Gastrocnemius medialis (tissue), 4 donors: ENCODE data around the gene RNF38. TPM values are rescaled to one million over a fixed set of nuclear protein-coding genes. Genes with fewer than 3 reads are reported as not detected.

Experiments used
- ATAC-seq, 2 donors: fragments of 150-250 bp; one replicate each; pipeline ENCODE4 v1.9.1; 2016
- DNase-seq, 2 donors: peaks; one replicate each; pipeline ENCODE4 v3.0.0-alpha.2; 2019
- H3K27ac ChIP-seq, 4 donors: fragments of 200-600 bp; sonication (generic); 1 replicate in 1 of 4; 2 replicates in 3 of 4; pipeline ENCODE4 v1.5.1; 2016 to 2018; ENCODE audit warnings: mild to moderate bottlenecking in 2 of 4, moderate library complexity in 1 of 4
- H3K27me3 ChIP-seq, 3 donors: fragments of 200-600 bp; sonication (generic) in 2 of 3; 1 replicate in 1 of 3; 2 replicates in 2 of 3; pipeline versions ENCODE4 v1.5.1 to v1.6.0; 2016 to 2019; ENCODE audit warnings: mild to moderate bottlenecking in 1 of 3, moderate library complexity in 1 of 3
- H3K36me3 ChIP-seq, 2 donors: fragments of 200-600 bp; sonication (generic) in 1 of 2; one replicate each; pipeline ENCODE4 v1.5.1; 2017 to 2018
- H3K4me1 ChIP-seq, 2 donors: fragments of 200-600 bp; sonication (generic) in 1 of 2; one replicate each; pipeline ENCODE4 v1.5.1; 2016 to 2017; ENCODE audit warnings: mild to moderate bottlenecking in 2 of 2
- H3K4me3 ChIP-seq, 4 donors: fragments of 200-600 bp; sonication (generic) in 3 of 4; 1 replicate in 1 of 4; 2 replicates in 3 of 4; pipeline ENCODE4 v1.5.1; 2016 to 2019; ENCODE audit warnings: mild to moderate bottlenecking in 2 of 4
- H3K9me3 ChIP-seq, 3 donors: fragments of 200-600 bp; sonication (generic) in 2 of 3; 1 replicate in 1 of 3; 2 replicates in 2 of 3; pipeline ENCODE4 v1.5.1; 2016 to 2019
- POLR2A ChIP-seq, 2 donors: fragments of 450-650 bp; IDR thresholded peaks; one replicate each; pipeline ENCODE4 v1.6.1; 2017; ENCODE audit warnings: antibody characterized with exemption in 2 of 2, mild to moderate bottlenecking in 2 of 2, moderate library complexity in 2 of 2
- in situ Hi-C, 4 donors: fragments of 200-750 bp; cut with MboI; loops; one replicate each; pipeline versions ENCODE4 v1.15.0 to v1.8.0; 2017; ENCODE audit warnings: low sequenced_read_pairs in 4 of 4
- intact Hi-C: fragments of 100-400 bp; cut with DNase I; formaldehyde crosslinking; loops from one replicate; pipeline ENCODE4 v1.15.1; 2023; ENCODE audit warnings: low total_unique reads
- total RNA-seq, 4 donors: library from RNA; depleted of rRNA; stranded (reverse); fragments of >200 nt; gene quantifications; one replicate each; pipeline versions ENCODE4 v1.1.0 to v1.2.3, GENCODE V29; 2016
- TF ChIP-seq, protein P1 (sequence below), 5 experiments: fragments of 450-650 bp in 3 of 5; fragments of 200-600 bp in 2 of 5; sonication (generic) in 2 of 5; IDR thresholded peaks in 4 of 5; conservative IDR thresholded peaks in 1 of 5; 1 replicate in 4 of 5; 2 replicates in 1 of 5; pipeline ENCODE4 v1.5.1; 2016 to 2019; ENCODE audit warnings: antibody characterized with exemption in 5 of 5, mild to moderate bottlenecking in 3 of 5, moderate library complexity in 3 of 5

The RNF38 gene
- total RNA-seq, 4 donors from 2014 or later, result 15.7 to 24.8 (median 20.7) TPM

DNA sequence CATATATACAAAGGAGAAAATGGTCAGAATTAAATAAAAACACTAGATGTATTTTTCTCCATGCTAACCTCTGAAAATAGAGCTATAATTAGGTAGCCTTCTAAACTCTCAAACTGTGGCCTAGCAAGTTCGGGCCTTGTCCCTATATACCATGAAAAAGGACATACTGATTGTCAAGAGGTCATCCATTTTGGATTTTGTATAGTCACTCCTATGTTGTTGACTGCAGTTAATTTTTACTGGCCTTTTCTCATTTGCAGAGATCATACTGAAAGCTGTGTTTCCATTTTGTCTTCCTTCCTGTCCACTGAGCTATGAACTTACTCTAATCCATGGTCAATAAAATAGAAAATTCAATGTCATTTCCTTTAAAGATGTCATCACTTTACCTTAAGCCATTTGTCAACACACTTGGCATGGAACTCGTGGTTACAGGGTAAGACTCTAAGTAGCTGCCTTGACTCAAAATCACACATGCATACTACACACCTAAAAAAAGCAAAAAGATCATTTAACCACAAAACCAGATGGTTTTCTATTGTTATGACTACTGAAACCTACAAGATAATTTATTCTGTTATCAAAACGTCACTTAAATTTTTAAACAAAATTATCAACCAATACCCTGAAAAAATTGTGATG lies 58.0 kb downstream of the RNF38 start:
- no peaks in the 10 kb centered on the region for H3K9me3 ChIP-seq
- no peaks in the 10 kb centered on the region for H3K27me3 ChIP-seq
- TF ChIP-seq POLR2A (IDR thresholded peaks at IDR 0.05), result no peak
- TF ChIP-seq, protein P1, sequence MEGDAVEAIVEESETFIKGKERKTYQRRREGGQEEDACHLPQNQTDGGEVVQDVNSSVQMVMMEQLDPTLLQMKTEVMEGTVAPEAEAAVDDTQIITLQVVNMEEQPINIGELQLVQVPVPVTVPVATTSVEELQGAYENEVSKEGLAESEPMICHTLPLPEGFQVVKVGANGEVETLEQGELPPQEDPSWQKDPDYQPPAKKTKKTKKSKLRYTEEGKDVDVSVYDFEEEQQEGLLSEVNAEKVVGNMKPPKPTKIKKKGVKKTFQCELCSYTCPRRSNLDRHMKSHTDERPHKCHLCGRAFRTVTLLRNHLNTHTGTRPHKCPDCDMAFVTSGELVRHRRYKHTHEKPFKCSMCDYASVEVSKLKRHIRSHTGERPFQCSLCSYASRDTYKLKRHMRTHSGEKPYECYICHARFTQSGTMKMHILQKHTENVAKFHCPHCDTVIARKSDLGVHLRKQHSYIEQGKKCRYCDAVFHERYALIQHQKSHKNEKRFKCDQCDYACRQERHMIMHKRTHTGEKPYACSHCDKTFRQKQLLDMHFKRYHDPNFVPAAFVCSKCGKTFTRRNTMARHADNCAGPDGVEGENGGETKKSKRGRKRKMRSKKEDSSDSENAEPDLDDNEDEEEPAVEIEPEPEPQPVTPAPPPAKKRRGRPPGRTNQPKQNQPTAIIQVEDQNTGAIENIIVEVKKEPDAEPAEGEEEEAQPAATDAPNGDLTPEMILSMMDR (IDR thresholded peaks at IDR 0.05 in 4 of 5, conservative IDR thresholded peaks at IDR 0.05 in 1 of 5), result no peak
- no peak for ATAC-seq
- H3K4me3 ChIP-seq, result no peak overlapping the region
- in situ Hi-C loops, result loop anchor here in 2 of 4 donors (25.0 kb wide), 1 partner anchor 380 kb away; the partner anchor contains the start of gene OR2S2 (in 2 of the 2)
- DNase-seq, result no peak
- H3K36me3 ChIP-seq, result peaks cover 0 to 67% of the 10 kb centered on the region in 2 donors
- H3K4me1 ChIP-seq, result peaks cover 6 to 7% of the 10 kb centered on the region in 2 donors
- H3K27ac ChIP-seq, result no peak overlapping the region
- intact Hi-C loops, result no loop called here

DNA sequence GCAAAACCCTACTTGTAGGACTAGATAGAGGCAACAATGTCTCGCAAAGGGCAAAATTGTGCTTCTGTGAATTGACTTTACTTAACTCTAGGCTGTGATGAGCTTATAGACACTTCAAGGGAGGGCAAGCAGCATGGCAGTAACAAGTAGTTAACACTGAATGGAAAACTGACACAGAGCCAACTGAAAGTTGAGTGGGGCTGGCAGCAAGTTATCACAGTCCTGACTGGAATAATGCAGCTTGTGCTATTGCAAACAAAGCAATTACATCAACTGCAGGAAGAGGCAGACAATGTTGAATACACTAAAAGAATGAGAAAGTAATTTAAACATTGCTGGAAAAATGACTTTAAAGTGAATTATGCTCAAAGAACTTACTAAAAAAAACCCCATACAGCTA lies 62.2 kb downstream of the RNF38 start:
- DNase-seq, result no peak
- Histone ChIP-seq H3K36me3 (peaks cover 0 to 46% of the 10 kb centered on the region in 2 donors), H3K27ac (no peak overlapping the region), H3K4me3 (no peak overlapping the region), H3K4me1 (peaks cover 6 to 7% of the 10 kb centered on the region in 2 donors), H3K9me3 (no peaks in the 10 kb centered on the region), H3K27me3 (no peaks in the 10 kb centered on the region)
- in situ Hi-C loops, result loop anchor here in 2 of 4 donors (25.0 kb wide), 1 partner anchor 376 kb away; the partner anchor contains the start of gene OR2S2 (in 2 of the 2)
- intact Hi-C loops, result no loop called here
- TF ChIP-seq, protein P1 (IDR thresholded peaks at IDR 0.05 in 4 of 5, conservative IDR thresholded peaks at IDR 0.05 in 1 of 5), result no peak
- TF ChIP-seq POLR2A (IDR thresholded peaks at IDR 0.05), result no peak
- peak in 1 of 2 donors; percentile 30 for ATAC-seq

DNA sequence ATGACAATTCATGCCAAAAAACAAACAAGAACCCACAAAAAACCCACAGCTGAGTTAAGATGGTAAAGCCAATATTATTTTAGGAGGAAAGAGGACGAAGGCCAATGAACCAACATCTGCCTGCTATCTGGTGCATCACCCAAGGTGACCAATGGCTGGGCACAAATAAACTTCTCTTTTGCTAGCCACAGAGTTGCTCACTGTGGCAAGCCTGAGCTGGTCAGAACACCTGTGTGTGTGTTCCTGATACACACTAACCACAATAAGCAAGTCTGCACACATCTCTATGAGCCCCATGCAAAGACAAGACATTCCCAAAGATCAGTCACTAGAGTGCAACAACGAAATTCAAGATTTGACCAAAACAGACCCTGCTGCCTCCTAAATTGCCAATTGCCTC lies 63.1 kb downstream of the RNF38 start:
- Histone ChIP-seq H3K4me1 (peaks cover 6 to 7% of the 10 kb centered on the region in 2 donors), H3K4me3 (no peak overlapping the region), H3K27me3 (no peaks in the 10 kb centered on the region), H3K9me3 (no peaks in the 10 kb centered on the region), H3K27ac (no peak overlapping the region), H3K36me3 (peaks cover 0 to 40% of the 10 kb centered on the region in 2 donors)
- DNase-seq (no peak), ATAC-seq (no peak)
- TF ChIP-seq, protein P1 (IDR thresholded peaks at IDR 0.05 in 4 of 5, conservative IDR thresholded peaks at IDR 0.05 in 1 of 5), result no peak
- no peak for TF ChIP-seq POLR2A (IDR thresholded peaks at IDR 0.05)
- intact Hi-C loops, result no loop called here
- in situ Hi-C loops, result loop anchor here in 2 of 4 donors (25.0 kb wide), 1 partner anchor 375 kb away; the partner anchor contains the start of gene OR2S2 (in 2 of the 2)

GRCh38 chr9:36336131-36336907 lies 63.8 kb downstream of the RNF38 start:
- no peak for DNase-seq
- H3K27ac ChIP-seq, result no peak overlapping the region
- H3K4me3 ChIP-seq, result no peak overlapping the region
- H3K27me3 ChIP-seq, result no peaks in the 10 kb centered on the region
- ATAC-seq, result no peak
- intact Hi-C loops, result no loop called here
- peaks cover 0 to 37% of the 10 kb centered on the region in 2 donors for H3K36me3 ChIP-seq
- in situ Hi-C loops, result loop anchor here in 2 of 4 donors (25.0 kb wide), 1 partner anchor 374 kb away; the partner anchor contains the start of gene OR2S2 (in 2 of the 2)
- no peaks in the 10 kb centered on the region for H3K9me3 ChIP-seq
- peaks cover 6 to 7% of the 10 kb centered on the region in 2 donors for H3K4me1 ChIP-seq
- TF ChIP-seq, protein P1 (IDR thresholded peaks at IDR 0.05 in 4 of 5, conservative IDR thresholded peaks at IDR 0.05 in 1 of 5), result no peak
- no peak for TF ChIP-seq POLR2A (IDR thresholded peaks at IDR 0.05)
